OCI-LY7 (cell line): ENCODE results near the gene EMSY. TPM values are rescaled to one million over a fixed set of nuclear protein-coding genes. Genes with fewer than 3 reads are reported as not detected.

ENCODE experiments used
- BruUV-seq: library from RNA; stranded (reverse); fragments of 400-500 nt; replicated peaks from 2 replicates; lab custom pipeline; 2021; lab: Mats Ljungman, UMichigan
- CTCF ChIA-PET: fragments of 300-600 bp; sonication (Branson Sonifier 250); formaldehyde crosslinking; loops from one replicate; lab custom pipeline; 2022; ENCODE audit warnings: antibody characterized with exemption; ENCODE audit not compliant: unreplicated experiment; lab: Charles Lee
- POLR2A ChIA-PET: fragments of 300-600 bp; sonication (Branson Sonifier 250); formaldehyde crosslinking; loops from one replicate; lab custom pipeline; 2022; ENCODE audit warnings: antibody characterized with exemption; lab: Charles Lee
- DNase-seq: peaks from one replicate; pipeline ENCODE4 v3.0.0-alpha.2; 2015; ENCODE audit warnings: low spot score
- H2AFZ ChIP-seq: fragments of 200-600 bp; sonication (generic), shearing (Covaris generic); 2 replicates; pipeline ENCODE4 v1.6.1; 2014; ENCODE audit warnings: mild to moderate bottlenecking, antibody characterized with exemption, low read length, moderate library complexity
- H3K27ac ChIP-seq: fragments of 200-600 bp; sonication (generic); 2 replicates; pipeline ENCODE4 v1.5.1; 2014; ENCODE audit warnings: mixed run types, low read depth, mild to moderate bottlenecking, moderate library complexity, low read length, inconsistent platforms; ENCODE audit not compliant: poor library complexity, severe bottlenecking
- H3K36me3 ChIP-seq: fragments of 200-600 bp; sonication (generic); 2 replicates; pipeline ENCODE4 v1.6.1; 2014; ENCODE audit warnings: mild to moderate bottlenecking, antibody characterized with exemption, low read length, moderate library complexity, mixed read lengths; ENCODE audit not compliant: insufficient read depth
- H3K4me1 ChIP-seq: fragments of 200-600 bp; sonication (generic); 2 replicates; pipeline ENCODE4 v1.5.1; 2014; ENCODE audit warnings: mild to moderate bottlenecking, low read length; ENCODE audit not compliant: insufficient read depth, poor library complexity, severe bottlenecking
- H3K4me2 ChIP-seq: fragments of 200-600 bp; sonication (generic); 2 replicates; pipeline ENCODE4 v1.6.1; 2014; ENCODE audit warnings: mild to moderate bottlenecking, low read length
- H3K4me3 ChIP-seq: fragments of 200-600 bp; sonication (generic); 2 replicates; pipeline ENCODE4 v1.5.1; 2014; ENCODE audit warnings: mild to moderate bottlenecking, low read depth, low read length; ENCODE audit not compliant: poor library complexity, severe bottlenecking
- H3K79me2 ChIP-seq: fragments of 200-600 bp; sonication (generic); 2 replicates; pipeline ENCODE4 v1.6.1; 2016; ENCODE audit warnings: low read depth, mild to moderate bottlenecking, low read length, moderate library complexity, mixed read lengths; ENCODE audit not compliant: insufficient read depth
- H3K9me2 ChIP-seq: fragments of 200-600 bp; sonication (generic); 2 replicates; pipeline ENCODE4 v1.6.1; 2016; ENCODE audit warnings: mild to moderate bottlenecking, low read length, mixed read lengths; ENCODE audit not compliant: insufficient read depth
- H3K9me3 ChIP-seq: fragments of 200-600 bp; sonication (generic); 2 replicates; pipeline ENCODE4 v1.6.1; 2014; ENCODE audit warnings: mild to moderate bottlenecking, mixed run types, low read length, mixed read lengths
- H4K20me1 ChIP-seq: fragments of 200-600 bp; sonication (generic); 2 replicates; pipeline ENCODE4 v1.6.1; 2014; ENCODE audit warnings: mild to moderate bottlenecking, antibody characterized with exemption, low read length, moderate library complexity, mixed read lengths; ENCODE audit not compliant: insufficient read depth
- EZH2phosphoT487 ChIP-seq: fragments of 200-600 bp; sonication (generic); IDR thresholded peaks from 2 replicates; pipeline ENCODE4 v1.6.1; 2018; ENCODE audit warnings: low read depth, borderline replicate concordance, mild to moderate bottlenecking, mixed run types, antibody characterized with exemption, low read length, moderate library complexity, mixed read lengths
- intact Hi-C: fragments of 100-400 bp; cut with micrococcal nuclease; formaldehyde crosslinking; loops from one replicate; pipeline ENCODE4 v1.10.0; 2022; ENCODE audit not compliant: unreplicated experiment
- total RNA-seq, 2 experiments: library from RNA; depleted of rRNA in 1 of 2; stranded (reverse); fragments of >200 nt in 1 of 2; shearing (Covaris generic) in 1 of 2; gene quantifications; 2 replicates each; pipeline ENCODE4 v1.2.3, GENCODE V29; 2014 to 2022
- TF ChIP-seq, protein P1 (sequence below): fragments of 200-600 bp; sonication (generic); conservative IDR thresholded peaks from 2 replicates; pipeline ENCODE4 v1.5.1; 2014; ENCODE audit warnings: mild to moderate bottlenecking, antibody characterized with exemption, low read length, moderate library complexity, mixed read lengths

The EMSY gene
- total RNA-seq, 2 experiments from 2014 or later, result 26.3 to 29.8 TPM

DNA sequence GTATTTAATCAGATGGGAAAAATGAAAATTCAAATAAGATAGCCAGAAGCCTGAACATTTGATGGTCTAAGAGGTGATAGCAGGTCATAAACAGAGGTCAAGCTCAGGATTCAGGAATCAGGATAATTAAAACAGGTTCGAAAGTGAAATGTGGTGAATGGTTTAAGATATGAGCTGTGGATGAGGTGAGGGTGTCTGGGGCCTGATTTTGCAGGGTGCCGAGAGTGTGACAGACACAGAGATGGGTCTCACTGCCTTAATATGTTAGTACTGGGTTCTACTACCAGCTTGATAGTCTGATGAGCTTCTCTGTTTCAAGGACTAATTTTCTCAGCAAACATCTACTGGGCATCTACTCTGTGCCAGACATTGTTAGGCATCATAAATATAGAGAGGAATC is 19.9 kb upstream of the EMSY start:
- intact Hi-C loops, result loop anchor here (10.0 kb wide), 1 partner anchor 80 kb away; no protein-coding TSS in a partner anchor
- ChIA-PET POLR2A (no interaction called here), CTCF (no interaction called here)
- Histone ChIP-seq H3K9me3 (no peaks in the 10 kb centered on the region), H3K79me2 (no peaks in the 10 kb centered on the region), H2AFZ (no peak overlapping the region), H3K36me3 (no peaks in the 10 kb centered on the region), H4K20me1 (no peaks in the 10 kb centered on the region), H3K4me1 (no peaks in the 10 kb centered on the region), H3K4me2 (no peak overlapping the region), H3K27ac (no peak overlapping the region), H3K9me2 (no peaks in the 10 kb centered on the region), H3K4me3 (no peak overlapping the region)
- no TSS peak for BruUV-seq
- no peak for DNase-seq
- no peak for TF ChIP-seq EZH2phosphoT487
- TF ChIP-seq, protein P1, sequence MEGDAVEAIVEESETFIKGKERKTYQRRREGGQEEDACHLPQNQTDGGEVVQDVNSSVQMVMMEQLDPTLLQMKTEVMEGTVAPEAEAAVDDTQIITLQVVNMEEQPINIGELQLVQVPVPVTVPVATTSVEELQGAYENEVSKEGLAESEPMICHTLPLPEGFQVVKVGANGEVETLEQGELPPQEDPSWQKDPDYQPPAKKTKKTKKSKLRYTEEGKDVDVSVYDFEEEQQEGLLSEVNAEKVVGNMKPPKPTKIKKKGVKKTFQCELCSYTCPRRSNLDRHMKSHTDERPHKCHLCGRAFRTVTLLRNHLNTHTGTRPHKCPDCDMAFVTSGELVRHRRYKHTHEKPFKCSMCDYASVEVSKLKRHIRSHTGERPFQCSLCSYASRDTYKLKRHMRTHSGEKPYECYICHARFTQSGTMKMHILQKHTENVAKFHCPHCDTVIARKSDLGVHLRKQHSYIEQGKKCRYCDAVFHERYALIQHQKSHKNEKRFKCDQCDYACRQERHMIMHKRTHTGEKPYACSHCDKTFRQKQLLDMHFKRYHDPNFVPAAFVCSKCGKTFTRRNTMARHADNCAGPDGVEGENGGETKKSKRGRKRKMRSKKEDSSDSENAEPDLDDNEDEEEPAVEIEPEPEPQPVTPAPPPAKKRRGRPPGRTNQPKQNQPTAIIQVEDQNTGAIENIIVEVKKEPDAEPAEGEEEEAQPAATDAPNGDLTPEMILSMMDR, result no peak

DNA sequence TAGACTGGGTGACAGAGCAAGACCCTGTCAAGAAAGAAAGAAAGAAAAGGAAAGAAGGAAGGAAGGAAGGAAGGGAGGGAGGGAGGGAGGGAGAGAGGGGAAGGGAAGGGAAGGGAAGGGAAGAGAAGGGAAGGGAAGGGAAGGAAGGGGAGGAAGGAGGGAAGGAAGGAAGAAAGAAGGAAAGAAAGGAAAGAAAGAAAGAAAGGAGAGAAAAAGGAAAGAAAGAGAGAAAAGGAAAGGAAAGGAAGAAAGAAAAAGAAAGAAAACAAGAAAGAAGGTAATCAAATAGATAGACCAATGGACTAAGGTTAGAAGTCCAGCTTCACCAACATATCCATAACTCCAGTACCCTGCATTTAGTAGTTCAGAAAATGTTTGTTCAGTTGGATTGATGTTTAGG is 18.2 kb upstream of the EMSY start:
- Histone ChIP-seq H3K79me2 (no peaks in the 10 kb centered on the region), H3K4me2 (no peak overlapping the region), H3K9me3 (no peaks in the 10 kb centered on the region), H3K36me3 (no peaks in the 10 kb centered on the region), H3K27ac (no peak overlapping the region), H4K20me1 (no peaks in the 10 kb centered on the region), H3K9me2 (no peaks in the 10 kb centered on the region), H3K4me1 (no peaks in the 10 kb centered on the region), H3K4me3 (no peak overlapping the region), H2AFZ (no peak overlapping the region)
- BruUV-seq, result no TSS peak
- ChIA-PET POLR2A (no interaction called here), CTCF (no interaction called here)
- TF ChIP-seq, protein P1, result no peak
- no peak for TF ChIP-seq EZH2phosphoT487
- DNase-seq, result no peak
- intact Hi-C loops, result loop anchor here (10.0 kb wide), 1 partner anchor 82 kb away; no protein-coding TSS in a partner anchor

DNA sequence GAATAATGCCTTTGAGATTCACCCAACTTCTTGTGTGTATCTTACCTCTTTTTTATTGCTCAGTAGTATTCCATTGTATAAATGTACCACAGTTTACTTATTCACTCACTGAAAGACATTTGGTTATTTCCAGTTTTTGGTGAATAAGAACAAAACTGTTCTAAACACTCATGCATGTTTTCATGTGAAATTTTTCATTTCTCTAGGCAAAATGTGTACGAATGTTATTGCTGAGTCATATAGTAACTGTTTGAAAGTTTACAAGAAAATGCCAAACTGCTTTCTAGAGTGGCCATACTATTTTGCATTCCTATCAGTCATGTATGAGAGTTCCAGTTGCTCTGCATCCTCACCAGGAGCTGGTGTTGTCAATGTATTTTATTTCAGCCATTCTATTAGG is 8.8 kb upstream of the EMSY start:
- CTCF ChIA-PET, result no interaction called here
- TF ChIP-seq, protein P1, result no peak
- no peak for TF ChIP-seq EZH2phosphoT487
- BruUV-seq, result no TSS peak
- intact Hi-C loops, result no loop called here
- Histone ChIP-seq H3K4me1 (no peaks in the 10 kb centered on the region), H3K36me3 (no peaks in the 10 kb centered on the region; the same call in 1 of the 2 replicates), H3K9me3 (no peaks in the 10 kb centered on the region), H3K79me2 (no peaks in the 10 kb centered on the region), H3K4me3 (no peak overlapping the region), H2AFZ (no peak overlapping the region), H3K9me2 (no peaks in the 10 kb centered on the region), H4K20me1 (no peaks in the 10 kb centered on the region; the same call in 1 of the 2 replicates), H3K27ac (no peak overlapping the region), H3K4me2 (no peak overlapping the region)
- DNase-seq, result no peak
- POLR2A ChIA-PET, result no interaction called here
